ENCODE data around the gene SLC6A9. TPM values are rescaled to one million over a fixed set of nuclear protein-coding genes. Genes with fewer than 3 reads are reported as not detected.

Gene SLC6A9
- total and polyA plus RNA-seq, 2 donors from 2014 or later, result 2.0 to 12.6 TPM

- DNase-seq, result no peak
- intact Hi-C loops (cut with DNase I), result no loop called here
- no peak overlapping the region for H3K9ac ChIP-seq (ENCODE audit: low read length in 3 of 3)
- H3K4me3 ChIP-seq (ENCODE audit: low read length in 3 of 3), result no peak overlapping the region
- no peak for FAIRE-seq
- no peaks in the 10 kb centered on the region for H3K27me3 ChIP-seq (ENCODE audit: control insufficient read depth, insufficient read depth, low read length)
- H3K27ac ChIP-seq (ENCODE audit: low read depth in 2 of 2, low read length in 2 of 2), result no peak overlapping the region
- no peaks in the 10 kb centered on the region for H3K36me3 ChIP-seq (ENCODE audit: control insufficient read depth in 2 of 3, insufficient read depth in 3 of 3, low read length in 3 of 3)
- no peak for TF ChIP-seq CTCF (IDR thresholded peaks at IDR 0.05; ENCODE audit: borderline replicate concordance, extremely low read depth, insufficient read depth)
- H3K4me1 ChIP-seq (ENCODE audit: control insufficient read depth in 2 of 3, insufficient read depth in 2 of 3, low read depth in 1 of 3, low read length in 3 of 3), result no peaks in the 10 kb centered on the region
- no peaks in the 10 kb centered on the region for H3K9me3 ChIP-seq (ENCODE audit: control insufficient read depth in 2 of 3, insufficient read depth in 1 of 3, low read length in 3 of 3)
These were observed 15.0 kb downstream of the SLC6A9 start for GRCh38 chr1:44016041-44016889.

- no peak for FAIRE-seq
- intact Hi-C loops (cut with DNase I), result no loop called here
- no peaks in the 10 kb centered on the region for H3K9me3 ChIP-seq (ENCODE audit: control insufficient read depth in 2 of 3, insufficient read depth in 1 of 3, low read length in 3 of 3)
These were observed 16.1 kb downstream of the SLC6A9 start for GRCh38 chr1:44015206-44015605.

GRCh38 chr1:44014365-44015104 lies 16.7 kb downstream of the SLC6A9 start:
- no peak overlapping the region for H3K9ac ChIP-seq (ENCODE audit: low read length in 3 of 3)
- no peak for DNase-seq
- no peaks in the 10 kb centered on the region for H3K27me3 ChIP-seq (ENCODE audit: control insufficient read depth, insufficient read depth, low read length)
- H3K9me3 ChIP-seq (ENCODE audit: control insufficient read depth in 2 of 3, insufficient read depth in 1 of 3, low read length in 3 of 3), result no peaks in the 10 kb centered on the region
- no peak overlapping the region for H3K4me3 ChIP-seq (ENCODE audit: low read length in 3 of 3)
- no peak for TF ChIP-seq CTCF (IDR thresholded peaks at IDR 0.05; ENCODE audit: borderline replicate concordance, extremely low read depth, insufficient read depth)
- H3K4me1 ChIP-seq (ENCODE audit: control insufficient read depth in 2 of 3, insufficient read depth in 2 of 3, low read depth in 1 of 3, low read length in 3 of 3), result no peaks in the 10 kb centered on the region
- intact Hi-C loops (cut with DNase I), result no loop called here
- no peaks in the 10 kb centered on the region for H3K36me3 ChIP-seq (ENCODE audit: control insufficient read depth in 2 of 3, insufficient read depth in 3 of 3, low read length in 3 of 3)
- FAIRE-seq, result no peak
- H3K27ac ChIP-seq (ENCODE audit: low read depth in 2 of 2, low read length in 2 of 2), result no peak overlapping the region

More at GRCh38 chr1:44015206-44015605, 16.1 kb downstream of the SLC6A9 start:
- Histone ChIP-seq H3K9ac (ENCODE audit: low read length in 3 of 3) (no peak overlapping the region), H3K4me1 (ENCODE audit: control insufficient read depth in 2 of 3, insufficient read depth in 2 of 3, low read depth in 1 of 3, low read length in 3 of 3) (no peaks in the 10 kb centered on the region), H3K27me3 (ENCODE audit: control insufficient read depth, insufficient read depth, low read length) (no peaks in the 10 kb centered on the region), H3K27ac (ENCODE audit: low read depth in 2 of 2, low read length in 2 of 2) (no peak overlapping the region), H3K36me3 (ENCODE audit: control insufficient read depth in 2 of 3, insufficient read depth in 3 of 3, low read length in 3 of 3) (no peaks in the 10 kb centered on the region), H3K4me3 (ENCODE audit: low read length in 3 of 3) (no peak overlapping the region)
- DNase-seq, result no peak
- no peak for TF ChIP-seq CTCF (IDR thresholded peaks at IDR 0.05; ENCODE audit: borderline replicate concordance, extremely low read depth, insufficient read depth)

Measured in kidney (tissue), 14 donors.